Endodermal cell (in vitro differentiated cells): Measurements from ENCODE around the gene FYN. TPM values are rescaled to one million over a fixed set of nuclear protein-coding genes. Genes with fewer than 3 reads are reported as not detected.
"Not testable (repeated sequence)": the region's sequence is repeated elsewhere in the genome, so short reads cannot be mapped to it uniquely, and the experiment has no call there.

Experiments used
- DNase-seq: peaks from one replicate; pipeline ENCODE4 v3.0.0-alpha.2; 2017
- H3K27ac ChIP-seq: 2 replicates; pipeline ENCODE4 v1.5.1; 2013; ENCODE audit warnings: mild to moderate bottlenecking, low read depth, low read length, moderate library complexity
- H3K27me3 ChIP-seq: 2 replicates; pipeline ENCODE4 v1.6.1; 2013; ENCODE audit warnings: mild to moderate bottlenecking, low read length, moderate library complexity; ENCODE audit not compliant: insufficient read depth, control insufficient read depth, poor library complexity, severe bottlenecking
- H3K36me3 ChIP-seq: 2 replicates; pipeline ENCODE4 v1.7.0; 2013; ENCODE audit warnings: mild to moderate bottlenecking, low read length, moderate library complexity; ENCODE audit not compliant: control insufficient read depth, insufficient read depth
- H3K4me1 ChIP-seq: one replicate; pipeline ENCODE4 v1.7.0; 2013; ENCODE audit warnings: low read length; ENCODE audit not compliant: control insufficient read depth, insufficient read depth
- H3K4me3 ChIP-seq: 2 replicates; pipeline ENCODE4 v1.5.1; 2013; ENCODE audit warnings: mild to moderate bottlenecking, low read length, moderate library complexity
- H3K9ac ChIP-seq: 2 replicates; pipeline ENCODE4 v1.6.1; 2013; ENCODE audit warnings: mild to moderate bottlenecking, low read length, moderate library complexity; ENCODE audit not compliant: poor library complexity, severe bottlenecking; ENCODE audit errors: extremely low read depth
- H3K9me3 ChIP-seq: 2 replicates; pipeline ENCODE4 v1.6.1; 2013; ENCODE audit warnings: mild to moderate bottlenecking, low read length, moderate library complexity; ENCODE audit not compliant: control insufficient read depth
- H3K27ac Mint-ChIP-seq: 2 replicates; pipeline ENCODE4 v1.8.0; 2020; ENCODE audit warnings: mixed read lengths
- H3K27me3 Mint-ChIP-seq: 2 replicates; pipeline ENCODE4 v1.8.0; 2021; ENCODE audit warnings: mild to moderate bottlenecking, mixed read lengths; ENCODE audit not compliant: insufficient read depth
- H3K36me3 Mint-ChIP-seq: 2 replicates; pipeline ENCODE4 v1.8.0; 2020; ENCODE audit warnings: low read depth, mixed read lengths
- H3K4me1 Mint-ChIP-seq: 2 replicates; pipeline ENCODE4 v1.8.0; 2020; ENCODE audit warnings: mixed read lengths
- H3K4me3 Mint-ChIP-seq: 2 replicates; pipeline ENCODE4 v1.8.0; 2020; ENCODE audit warnings: mild to moderate bottlenecking, moderate library complexity, mixed read lengths
- H3K9me3 Mint-ChIP-seq: 2 replicates; pipeline ENCODE4 v1.8.0; 2020; ENCODE audit warnings: mild to moderate bottlenecking, mixed read lengths
- CTCF ChIP-seq: fragments of 200-600 bp; sonication (generic); conservative IDR thresholded peaks from 2 replicates; pipeline ENCODE4 v1.5.0; 2021; ENCODE audit warnings: antibody characterized with exemption, mild to moderate bottlenecking
- WGBS, 2 experiments: methylation state at CpG; one replicate each; pipeline versions ENCODE4 v1.1.5 to v1.1.7; 2013; ENCODE audit warnings: missing lambda C conversion rate in 2 of 2, mixed read lengths in 1 of 2; ENCODE audit not compliant: insufficient coverage in 1 of 2, insufficient read length in 1 of 2; 5-methylcytosine and 5-hydroxymethylcytosine counted together
- total RNA-seq, 2 donors: library from RNA; stranded (reverse); fragmentation: NEBNext Ultra II Directional in 1 of 2; extraction: Animal tissue kit (Norgen Biotek cat#: 25700) in 1 of 2; gene quantifications; 2 replicates in 1 of 2; 3 replicates in 1 of 2; pipeline ENCODE4 v1.2.1, GENCODE V29; 2021

The FYN gene
- total RNA-seq, 2 donors from 2014 or later: 70.0 to 96.4 TPM

GRCh38 chr6:111681860-111682259 lies 191.4 kb downstream of the FYN start:
- Histone ChIP-seq H3K27ac (no peak overlapping the region), H3K4me1 (peaks cover 7% of the 10 kb centered on the region), H3K36me3 (peaks cover 22% of the 10 kb centered on the region), H3K9me3 (no peaks in the 10 kb centered on the region), H3K4me3 (no peak overlapping the region), H3K27me3 (no peaks in the 10 kb centered on the region), H3K9ac (no peak overlapping the region)
- peaks cover 47% of the 10 kb centered on the region for H3K4me1 Mint-ChIP-seq
- no peak for DNase-seq
- H3K9me3 Mint-ChIP-seq: no peaks in the 10 kb centered on the region
- H3K4me3 Mint-ChIP-seq: no peak overlapping the region
- 67 to 87% methylated on average over 1 to 3 of the region's 3 CpGs for WGBS, 2 experiments
- no peaks in the 10 kb centered on the region for H3K27me3 Mint-ChIP-seq
- peaks cover 28% of the 10 kb centered on the region for H3K36me3 Mint-ChIP-seq
- TF ChIP-seq CTCF: no peak
- H3K27ac Mint-ChIP-seq: no peak overlapping the region

- H3K27ac Mint-ChIP-seq: not testable (repeated sequence)
- H3K36me3 ChIP-seq: peaks cover 21% of the 10 kb centered on the region
- peaks cover 47% of the 10 kb centered on the region for H3K4me1 Mint-ChIP-seq
Observed at GRCh38 chr6:111680811-111681609, 192.2 kb downstream of the FYN start.

GRCh38 chr6:111680015-111680712 lies 193.1 kb downstream of the FYN start:
- Mint-ChIP-seq H3K4me3 (no peak overlapping the region), H3K4me1 (peaks cover 45% of the 10 kb centered on the region), H3K27ac (no peak overlapping the region), H3K9me3 (no peaks in the 10 kb centered on the region), H3K36me3 (peaks cover 27% of the 10 kb centered on the region), H3K27me3 (no peaks in the 10 kb centered on the region)
- Histone ChIP-seq H3K4me3 (no peak overlapping the region), H3K4me1 (peaks cover 7% of the 10 kb centered on the region), H3K9me3 (no peaks in the 10 kb centered on the region), H3K27ac (no peak overlapping the region), H3K27me3 (no peaks in the 10 kb centered on the region), H3K9ac (no peak overlapping the region), H3K36me3 (peaks cover 18% of the 10 kb centered on the region)
- no peak for TF ChIP-seq CTCF
- no peak for DNase-seq
- 93 to 97% methylated on average over 7 of the region's 7 CpGs for WGBS, 2 experiments

More at GRCh38 chr6:111680811-111681609, 192.2 kb downstream of the FYN start:
- WGBS, 2 experiments: 97 to 98% methylated on average over 5 to 6 of the region's 6 CpGs
- H3K4me3 ChIP-seq, H3K27ac ChIP-seq, H3K4me3 Mint-ChIP-seq, H3K9me3 ChIP-seq, H3K27me3 ChIP-seq, H3K4me1 ChIP-seq, DNase-seq, H3K27me3 Mint-ChIP-seq, H3K9ac ChIP-seq, H3K9me3 Mint-ChIP-seq: not testable (repeated sequence)
- peaks cover 30% of the 10 kb centered on the region for H3K36me3 Mint-ChIP-seq
